ENCODE results near the gene RBM20.
"Not testable (repeated sequence)": the region's sequence is repeated elsewhere in the genome, so short reads cannot be mapped to it uniquely, and the experiment has no call there.

RBM20 gene

GRCh38 chr10:110862961-110863360 is 218.8 kb downstream of the RBM20 start:
- no peak for TF ChIP-seq Cebpa-rat (IDR thresholded peaks at IDR 0.05)
- H3K4me2 ChIP-seq = peak overlapping the region; percentile 63

GRCh38 chr10:110863361-110863760 is 219.2 kb downstream of the RBM20 start:
- peak overlapping the region; percentile 63 for H3K4me2 ChIP-seq
- no peaks in the 10 kb centered on the region for H3K9me3 ChIP-seq
- H3K36me3 ChIP-seq = no peaks in the 10 kb centered on the region
- H3K4me1 ChIP-seq = peaks cover 86% of the 10 kb centered on the region
- H3K27me3 ChIP-seq = no peaks in the 10 kb centered on the region
- no peak overlapping the region for H3K9ac ChIP-seq
- H3K27ac ChIP-seq = peak overlapping the region; percentile 80; the same call in 1 of the 2 replicates
- no peak overlapping the region for H3K4me3 ChIP-seq
- H4K20me1 ChIP-seq = no peaks in the 10 kb centered on the region
- no peak for TF ChIP-seq Cebpa-rat (IDR thresholded peaks at IDR 0.05)

More at GRCh38 chr10:110862961-110863360, 218.8 kb downstream of the RBM20 start:
- H3K4me3 ChIP-seq = no peak overlapping the region
- H3K4me1 ChIP-seq = peaks cover 86% of the 10 kb centered on the region
- no peaks in the 10 kb centered on the region for H4K20me1 ChIP-seq
- H3K9ac ChIP-seq = no peak overlapping the region
- no peaks in the 10 kb centered on the region for H3K9me3 ChIP-seq
- H3K36me3 ChIP-seq = no peaks in the 10 kb centered on the region
- no peak overlapping the region; the same call in 1 of the 2 replicates for H3K27ac ChIP-seq
- H3K27me3 ChIP-seq = no peaks in the 10 kb centered on the region

- peaks cover 86% of the 10 kb centered on the region for H3K4me1 ChIP-seq
- H3K27ac ChIP-seq = peak overlapping the region; percentile 80; the same call in 1 of the 2 replicates
These were observed 219.8 kb downstream of the RBM20 start for GRCh38 chr10:110863956-110864355.

GRCh38 chr10:110864662-110865140 is 220.6 kb downstream of the RBM20 start:
- H3K4me1 ChIP-seq = peaks cover 86% of the 10 kb centered on the region
- no peak for TF ChIP-seq Cebpa-rat (IDR thresholded peaks at IDR 0.05)
- no peak overlapping the region; the same call in 1 of the 2 replicates for H3K4me3 ChIP-seq
- H3K9ac ChIP-seq = peak overlapping the region; percentile 13; the same call in 1 of the 2 replicates
- no peaks in the 10 kb centered on the region for H3K36me3 ChIP-seq
- H3K4me2 ChIP-seq = peak overlapping the region; percentile 63
- no peaks in the 10 kb centered on the region for H3K9me3 ChIP-seq
- no peaks in the 10 kb centered on the region for H4K20me1 ChIP-seq
- H3K27ac ChIP-seq = peak overlapping the region; percentile 80
- H3K27me3 ChIP-seq = no peaks in the 10 kb centered on the region

More at GRCh38 chr10:110863956-110864355, 219.8 kb downstream of the RBM20 start:
- Histone ChIP-seq H4K20me1 (no peaks in the 10 kb centered on the region), H3K36me3 (no peaks in the 10 kb centered on the region), H3K9ac (no peak overlapping the region), H3K4me3 (no peak overlapping the region), H3K9me3 (no peaks in the 10 kb centered on the region), H3K27me3 (no peaks in the 10 kb centered on the region), H3K4me2 (peak overlapping the region; percentile 63)
- no peak for TF ChIP-seq Cebpa-rat (IDR thresholded peaks at IDR 0.05)

- no peak for TF ChIP-seq Cebpa-rat (IDR thresholded peaks at IDR 0.05)
- Histone ChIP-seq H3K4me3 (no peak overlapping the region), H3K9me3 (no peaks in the 10 kb centered on the region), H3K4me2 (peak overlapping the region; percentile 63), H3K27ac (peak overlapping the region; percentile 80), H3K27me3 (no peaks in the 10 kb centered on the region), H3K36me3 (no peaks in the 10 kb centered on the region), H3K4me1 (peaks cover 86% of the 10 kb centered on the region), H3K9ac (0 out of 2 replicates have a peak overlapping the region, but pooled peaks have one; percentile 13), H4K20me1 (no peaks in the 10 kb centered on the region)
These were observed 221.2 kb downstream of the RBM20 start for GRCh38 chr10:110865186-110865808.

- Histone ChIP-seq H3K4me2 (peak overlapping the region; percentile 63; the same call in 1 of the 2 replicates), H3K9me3 (no peaks in the 10 kb centered on the region), H3K9ac (no peak overlapping the region), H3K27me3 (no peaks in the 10 kb centered on the region), H3K36me3 (no peaks in the 10 kb centered on the region), H4K20me1 (no peaks in the 10 kb centered on the region), H3K4me3 (no peak overlapping the region), H3K27ac (peak overlapping the region; percentile 80; the same call in 1 of the 2 replicates), H3K4me1 (peaks cover 86% of the 10 kb centered on the region)
- TF ChIP-seq Cebpa-rat (IDR thresholded peaks at IDR 0.05) = no peak
These were observed 221.8 kb downstream of the RBM20 start for GRCh38 chr10:110865809-110866482.

- peak overlapping the region; percentile 36; the same call in 1 of the 2 replicates for H3K4me2 ChIP-seq
- H4K20me1 ChIP-seq, H3K27ac ChIP-seq, H3K9me3 ChIP-seq, H3K4me3 ChIP-seq, H3K27me3 ChIP-seq, H3K9ac ChIP-seq, H3K36me3 ChIP-seq: not testable (repeated sequence)
- H3K4me1 ChIP-seq = peaks cover 81% of the 10 kb centered on the region
These were observed 223.1 kb downstream of the RBM20 start for GRCh38 chr10:110867011-110867806.

- H3K4me2 ChIP-seq = peak overlapping the region; percentile 36; the same call in 1 of the 2 replicates
- TF ChIP-seq Cebpa-rat (IDR thresholded peaks at IDR 0.05) = no peak
- no peak overlapping the region for H3K9ac ChIP-seq
- no peaks in the 10 kb centered on the region for H3K27me3 ChIP-seq
- no peaks in the 10 kb centered on the region for H3K36me3 ChIP-seq
- no peak overlapping the region for H3K27ac ChIP-seq
- H3K4me3 ChIP-seq = no peak overlapping the region
- H3K9me3 ChIP-seq = no peaks in the 10 kb centered on the region
- H4K20me1 ChIP-seq = 0 out of 2 replicates have a peak, but pooled peaks cover under 1% of the 10 kb centered on the region
- peaks cover 73% of the 10 kb centered on the region for H3K4me1 ChIP-seq
These were observed 223.8 kb downstream of the RBM20 start for GRCh38 chr10:110867807-110868465.

GRCh38 chr10:110868981-110869380 is 224.8 kb downstream of the RBM20 start:
- no peaks in the 10 kb centered on the region for H3K9me3 ChIP-seq
- no peak overlapping the region for H3K9ac ChIP-seq
- no peak overlapping the region for H3K27ac ChIP-seq
- no peaks in the 10 kb centered on the region for H3K27me3 ChIP-seq
- H4K20me1 ChIP-seq = peaks cover 11% of the 10 kb centered on the region
- H3K36me3 ChIP-seq = no peaks in the 10 kb centered on the region
- peaks cover 70% of the 10 kb centered on the region for H3K4me1 ChIP-seq
- H3K4me2 ChIP-seq = peak overlapping the region; percentile 35
- TF ChIP-seq Cebpa-rat (IDR thresholded peaks at IDR 0.05) = no peak
- H3K4me3 ChIP-seq = no peak overlapping the region
